ENCODE measurements around the gene EMILIN2.

GRCh38 chr18:2822213-2822921 is 24.4 kb upstream of the EMILIN2 start:
- no peak for TF ChIP-seq CTCF (IDR thresholded peaks at IDR 0.05; ENCODE audit: insufficient read depth, low read length)
- no peak for TF ChIP-seq POLR2AphosphoS5 (IDR thresholded peaks at IDR 0.05; ENCODE audit: low read depth)
- TF ChIP-seq GABPA (IDR thresholded peaks at IDR 0.05; ENCODE audit: low read depth) = no peak

Data from HL-60 (cell line).